NT2/D1 (cell line): ENCODE results near the gene PCNX4.

ENCODE experiments used
- DNase-seq: peaks from one replicate; pipeline ENCODE4 v3.0.0-alpha.2; 2011; ENCODE audit warnings: low read depth, low spot score
- H3K27me3 ChIP-seq: 2 replicates; pipeline ENCODE4 v1.6.0; 2011; ENCODE audit warnings: mild to moderate bottlenecking; ENCODE audit not compliant: insufficient read length, insufficient read depth
- H3K36me3 ChIP-seq: 2 replicates; pipeline ENCODE4 v1.6.1; 2011; ENCODE audit warnings: mild to moderate bottlenecking, low read length, mixed read lengths; ENCODE audit not compliant: insufficient read depth, insufficient read length
- H3K4me1 ChIP-seq: 2 replicates; pipeline ENCODE4 v1.5.1; 2011; ENCODE audit not compliant: insufficient read depth, insufficient read length
- H3K4me3 ChIP-seq: 2 replicates; pipeline ENCODE4 v1.5.1; 2011; ENCODE audit warnings: low read depth; ENCODE audit not compliant: insufficient read length
- H3K9ac ChIP-seq: 2 replicates; pipeline ENCODE4 v1.6.0; 2011; ENCODE audit warnings: low read depth; ENCODE audit not compliant: insufficient read length
- H3K9me3 ChIP-seq: 2 replicates; pipeline ENCODE4 v1.5.1; 2011; ENCODE audit warnings: mild to moderate bottlenecking, low read length; ENCODE audit not compliant: insufficient read depth
- SUZ12 ChIP-seq: IDR thresholded peaks from 2 replicates; pipeline ENCODE4 v1.6.1; 2011; ENCODE audit not compliant: insufficient read length, insufficient read depth; ENCODE audit errors: extremely low read depth
- YY1 ChIP-seq: IDR thresholded peaks from 2 replicates; pipeline ENCODE4 v1.6.1; 2011; ENCODE audit not compliant: insufficient read length, insufficient read depth
- ZNF274 ChIP-seq: IDR thresholded peaks from 2 replicates; pipeline ENCODE4 v1.6.1; 2011; ENCODE audit warnings: mild to moderate bottlenecking, low read depth, low read length

PCNX4 gene

DNA sequence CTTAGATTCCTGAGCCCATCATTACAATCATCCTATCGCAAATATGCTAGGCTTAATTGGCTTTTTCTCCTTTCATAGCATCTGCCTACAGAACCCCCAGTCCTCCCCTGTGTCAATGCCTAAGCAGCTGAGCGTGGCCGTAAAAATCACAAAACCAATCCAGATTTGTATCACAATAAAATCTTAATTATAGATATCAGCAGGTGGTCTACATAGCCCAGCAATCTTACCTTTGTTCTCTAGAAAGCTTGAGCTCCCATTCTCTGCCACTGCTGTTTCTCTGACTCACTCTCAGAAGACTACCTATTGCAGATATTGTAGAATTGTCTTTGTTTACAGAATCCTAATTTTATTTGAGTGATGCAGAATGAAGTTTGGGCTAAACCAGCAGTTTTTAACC lies 119.4 kb downstream of the PCNX4 start:
- no peaks in the 10 kb centered on the region for H3K4me1 ChIP-seq
- TF ChIP-seq YY1 (no peak), SUZ12 (no peak), ZNF274 (no peak)
- DNase-seq: no peak

DNA sequence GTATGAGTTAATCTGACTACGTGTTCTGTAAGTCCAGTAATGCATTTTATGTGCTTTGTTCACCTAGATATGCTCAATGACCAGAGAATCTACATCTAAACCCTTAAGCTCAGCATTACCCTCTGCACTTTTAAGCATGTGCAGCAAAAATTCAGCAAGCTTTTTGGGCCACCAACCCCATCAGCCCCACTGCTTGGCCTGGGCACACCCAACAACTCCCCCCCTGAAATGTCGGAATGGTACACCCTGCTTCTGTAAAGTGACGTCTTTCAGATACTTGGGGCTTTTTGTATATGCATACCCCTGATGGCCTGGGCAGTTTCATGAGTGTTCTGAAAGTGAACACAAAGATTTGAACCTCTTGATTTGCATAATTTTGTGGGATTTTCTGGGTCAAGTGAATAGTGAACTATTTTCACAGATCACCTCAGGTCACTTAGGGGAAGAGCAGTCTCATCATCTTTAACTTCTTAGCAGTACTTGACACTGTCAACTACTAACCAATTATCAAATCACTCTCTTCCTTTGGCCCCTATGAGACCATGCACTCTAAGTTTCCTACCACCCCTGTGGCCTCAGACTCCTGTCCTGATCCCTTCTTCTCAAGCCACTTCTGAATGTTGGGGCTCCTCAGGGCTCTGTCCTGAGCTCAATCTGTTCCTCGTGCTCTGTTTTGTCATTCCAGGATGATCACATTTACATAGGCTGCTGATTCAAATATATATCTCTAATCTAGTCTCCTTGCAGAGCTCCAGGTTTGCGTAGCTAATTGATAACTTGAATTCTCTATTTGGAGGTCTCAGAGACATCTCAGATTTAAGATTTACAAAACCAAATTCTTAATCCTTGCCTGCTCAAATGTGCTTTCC lies 121.0 kb downstream of the PCNX4 start:
- no peak for TF ChIP-seq SUZ12
- TF ChIP-seq YY1: no peak
- no peak for TF ChIP-seq ZNF274
- Histone ChIP-seq H3K4me1 (no peaks in the 10 kb centered on the region), H3K27me3 (no peaks in the 10 kb centered on the region), H3K4me3 (no peak overlapping the region), H3K9ac (no peak overlapping the region), H3K36me3 (no peaks in the 10 kb centered on the region), H3K9me3 (no peaks in the 10 kb centered on the region)
- DNase-seq: no peak

More for the DNA sequence above, 119.4 kb downstream of the PCNX4 start:
- H3K36me3 ChIP-seq: no peaks in the 10 kb centered on the region
- no peak overlapping the region for H3K4me3 ChIP-seq
- H3K9ac ChIP-seq: no peak overlapping the region
- H3K27me3 ChIP-seq: no peaks in the 10 kb centered on the region
- no peaks in the 10 kb centered on the region for H3K9me3 ChIP-seq

DNA sequence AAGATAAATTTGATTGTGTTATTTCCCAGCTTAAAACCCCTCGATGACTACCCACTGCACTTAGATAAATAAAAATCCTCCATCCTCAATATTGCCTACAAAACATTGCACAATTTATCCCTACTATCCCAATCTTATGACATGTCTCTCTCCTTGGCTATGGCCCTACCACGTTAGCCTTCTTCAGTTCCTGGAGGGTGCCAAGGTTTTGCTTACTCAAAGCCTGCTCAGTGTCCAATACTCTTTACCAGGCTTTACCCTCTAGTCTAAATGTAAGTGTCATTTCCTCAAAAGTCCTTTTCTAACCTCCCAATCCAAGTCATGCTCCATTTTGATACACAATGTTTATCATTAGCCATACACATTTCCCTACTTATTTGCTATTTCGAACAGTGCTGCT lies 122.3 kb downstream of the PCNX4 start:
- Histone ChIP-seq H3K27me3 (no peaks in the 10 kb centered on the region), H3K4me1 (no peaks in the 10 kb centered on the region), H3K36me3 (no peaks in the 10 kb centered on the region), H3K9ac (no peak overlapping the region), H3K9me3 (no peaks in the 10 kb centered on the region), H3K4me3 (no peak overlapping the region)
- DNase-seq: no peak
- TF ChIP-seq ZNF274 (no peak), SUZ12 (no peak), YY1 (no peak)

DNA sequence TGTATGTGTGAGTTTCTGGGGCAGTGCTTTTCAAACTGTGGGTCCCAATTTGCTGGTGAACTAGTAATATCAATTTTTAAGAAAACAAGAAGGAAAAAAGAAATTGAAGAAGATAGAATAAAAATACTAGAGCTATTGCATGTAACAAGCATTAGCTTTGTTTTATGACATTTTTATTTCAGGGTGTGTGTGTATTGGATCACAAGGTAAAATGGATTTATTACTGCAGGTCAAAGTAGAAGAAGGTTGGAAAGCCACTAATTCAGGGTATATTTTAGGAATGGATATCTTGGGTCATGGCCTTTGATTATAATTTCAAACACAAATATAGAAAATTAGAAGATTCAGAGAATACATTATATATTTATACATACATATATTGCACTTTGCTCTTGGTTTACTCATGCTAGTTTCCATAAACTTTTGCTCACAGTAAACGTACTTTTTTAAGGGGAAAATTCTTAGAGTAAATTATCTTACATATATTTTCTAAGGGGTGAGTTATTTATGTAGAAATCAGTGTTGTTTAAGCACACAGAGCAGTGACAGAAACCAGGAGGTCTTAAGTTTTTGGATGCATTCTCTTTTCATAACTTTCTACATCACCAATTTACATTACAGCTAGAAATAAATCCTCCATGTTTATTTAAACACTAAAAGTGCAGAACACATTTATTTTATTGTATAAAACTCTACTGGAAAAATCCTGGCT lies 122.8 kb downstream of the PCNX4 start:
- no peak for TF ChIP-seq SUZ12
- no peak for TF ChIP-seq YY1
- TF ChIP-seq ZNF274: no peak
- Histone ChIP-seq H3K9me3 (no peaks in the 10 kb centered on the region), H3K9ac (no peak overlapping the region), H3K4me3 (no peak overlapping the region), H3K27me3 (no peaks in the 10 kb centered on the region), H3K36me3 (no peaks in the 10 kb centered on the region), H3K4me1 (no peaks in the 10 kb centered on the region)
- no peak for DNase-seq

DNA sequence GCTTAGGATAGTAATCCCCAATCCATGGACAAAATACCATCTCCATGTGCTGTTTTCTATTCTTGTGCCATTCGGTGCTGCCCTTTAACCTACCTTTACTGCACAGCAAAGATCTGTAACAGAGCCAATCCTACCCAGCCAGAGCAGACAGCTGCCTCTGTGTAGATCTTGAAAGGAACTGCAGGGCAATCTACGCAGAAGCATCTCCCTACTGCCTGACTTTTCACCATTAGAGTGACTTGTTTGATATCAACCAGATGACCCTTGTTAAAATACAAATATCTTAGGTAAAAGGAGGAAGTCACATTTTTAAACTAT lies 123.4 kb downstream of the PCNX4 start:
- TF ChIP-seq ZNF274 (no peak), SUZ12 (no peak), YY1 (no peak)
- H3K4me3 ChIP-seq: no peak overlapping the region
- no peaks in the 10 kb centered on the region for H3K4me1 ChIP-seq
- H3K9me3 ChIP-seq: no peaks in the 10 kb centered on the region
- H3K36me3 ChIP-seq: no peaks in the 10 kb centered on the region
- H3K9ac ChIP-seq: no peak overlapping the region
- no peaks in the 10 kb centered on the region for H3K27me3 ChIP-seq
- no peak for DNase-seq

DNA sequence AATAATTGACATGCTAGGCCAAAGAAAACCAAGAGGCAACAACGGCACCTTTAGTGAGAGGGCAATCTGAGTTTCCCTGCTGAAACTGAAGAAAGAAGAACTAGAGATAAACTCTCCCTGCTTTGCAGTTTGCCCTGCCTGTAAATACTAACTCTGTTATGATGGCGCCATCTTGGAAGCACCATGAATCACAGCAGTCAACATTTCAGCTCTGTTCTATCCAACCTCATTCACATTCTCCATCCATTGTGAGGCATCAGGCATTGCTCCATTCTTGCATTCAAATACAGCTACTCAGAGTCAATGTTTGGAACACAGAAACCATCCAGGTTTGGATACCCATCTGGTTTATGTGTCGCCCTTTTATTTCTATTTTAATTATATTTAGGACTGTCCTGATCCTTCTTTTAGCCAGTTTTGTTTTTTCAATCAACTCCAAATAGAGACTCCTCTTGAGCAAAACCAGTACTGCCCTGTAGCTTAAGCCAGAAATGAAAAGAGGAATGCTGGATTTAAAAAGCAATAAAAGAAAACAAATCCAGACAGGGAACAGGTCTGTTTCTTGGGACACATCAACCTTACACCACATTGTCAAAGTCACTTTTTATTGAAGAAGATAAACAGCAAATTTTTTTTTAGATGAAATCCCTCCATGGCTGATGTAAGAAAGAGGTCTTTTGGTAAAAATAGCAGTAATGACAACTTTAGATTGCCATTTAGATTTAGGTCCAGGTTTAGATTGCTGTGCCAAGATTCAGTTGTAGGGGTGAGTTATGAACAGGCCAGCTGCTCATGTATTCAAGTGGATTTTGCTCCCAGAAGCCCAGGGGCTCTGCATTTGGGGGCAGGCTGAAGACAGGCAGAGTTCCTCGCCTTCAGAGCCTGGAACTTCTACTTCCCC lies 124.0 kb downstream of the PCNX4 start:
- peaks cover 1% of the 10 kb centered on the region for H3K4me1 ChIP-seq
- no peak overlapping the region for H3K4me3 ChIP-seq
- no peaks in the 10 kb centered on the region for H3K36me3 ChIP-seq
- no peaks in the 10 kb centered on the region for H3K9me3 ChIP-seq
- TF ChIP-seq YY1 (no peak), SUZ12 (no peak), ZNF274 (no peak)
- H3K9ac ChIP-seq: no peak overlapping the region
- DNase-seq: no peak
- H3K27me3 ChIP-seq: no peaks in the 10 kb centered on the region

DNA sequence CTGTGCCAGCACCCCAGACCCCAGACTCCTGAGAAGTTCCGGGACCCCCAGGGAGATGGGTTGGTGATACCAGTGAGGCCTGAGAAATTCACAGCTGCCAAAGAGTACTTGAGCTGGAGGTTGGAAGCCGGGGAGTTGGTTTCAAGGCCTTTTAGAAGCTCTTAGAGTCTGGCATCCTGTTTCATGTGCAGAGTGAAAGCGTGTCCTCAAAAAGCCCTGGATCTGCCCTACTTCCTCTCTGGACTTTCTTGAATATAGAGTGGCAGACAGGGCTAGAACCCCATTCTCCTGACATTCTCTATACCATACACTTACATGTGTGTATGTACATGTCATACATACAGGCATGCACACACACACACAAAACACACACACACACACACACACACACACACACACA lies 126.0 kb downstream of the PCNX4 start:
- DNase-seq: no peak
- TF ChIP-seq SUZ12 (no peak), ZNF274 (no peak), YY1 (no peak)

More for the DNA sequence above, 126.0 kb downstream of the PCNX4 start:
- peaks cover 6% of the 10 kb centered on the region for H3K4me1 ChIP-seq
- no peaks in the 10 kb centered on the region for H3K36me3 ChIP-seq
- H3K4me3 ChIP-seq: no peak overlapping the region
- no peak overlapping the region for H3K9ac ChIP-seq
- H3K9me3 ChIP-seq: no peaks in the 10 kb centered on the region
- H3K27me3 ChIP-seq: no peaks in the 10 kb centered on the region
